Right lobe of liver (tissue), 4 donors: ENCODE measurements around the gene WBP1L.

Source experiments
- POLR2A ChIP-seq: fragments of 450-650 bp; IDR thresholded peaks from one replicate; pipeline ENCODE4 v1.6.1; 2017; ENCODE audit warnings: antibody characterized with exemption, mild to moderate bottlenecking
- TF ChIP-seq, protein P1 (sequence below), 4 donors: fragments of 200-600 bp in 3 of 4; fragments of 450-650 bp in 1 of 4; IDR thresholded peaks; one replicate each; pipeline versions ENCODE4 v1.5.1 to v1.8.0; 2016 to 2022; ENCODE audit warnings: antibody characterized with exemption in 4 of 4, mild to moderate bottlenecking in 2 of 4
- donor health status: DM: no; HTN: no; CAD: no.
- donor health status: DM: no; HTN: no; CAD: no.
- donor health status: DM: no; HTN: yes; CAD: no.

DNA sequence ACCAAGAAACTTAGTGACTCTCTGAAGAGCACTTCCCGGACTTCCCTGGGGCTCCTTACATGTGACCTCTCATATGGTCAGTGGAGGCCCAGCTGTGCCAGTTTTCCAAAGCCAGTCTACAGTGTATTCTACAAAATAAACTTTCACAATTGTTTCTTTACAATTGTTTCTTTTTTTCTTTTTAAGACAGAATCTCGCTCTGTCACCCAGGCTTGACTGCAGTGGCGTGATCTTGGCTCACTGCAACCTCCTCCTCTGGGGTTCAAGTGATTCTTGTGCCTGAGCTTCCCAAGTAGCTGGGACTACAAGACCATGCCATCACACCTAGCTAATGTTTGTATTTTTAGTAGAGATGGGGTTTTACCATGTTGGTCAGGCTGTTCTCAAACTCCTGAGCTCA, 67.6 kb downstream of the WBP1L start:
- TF ChIP-seq, protein P1, sequence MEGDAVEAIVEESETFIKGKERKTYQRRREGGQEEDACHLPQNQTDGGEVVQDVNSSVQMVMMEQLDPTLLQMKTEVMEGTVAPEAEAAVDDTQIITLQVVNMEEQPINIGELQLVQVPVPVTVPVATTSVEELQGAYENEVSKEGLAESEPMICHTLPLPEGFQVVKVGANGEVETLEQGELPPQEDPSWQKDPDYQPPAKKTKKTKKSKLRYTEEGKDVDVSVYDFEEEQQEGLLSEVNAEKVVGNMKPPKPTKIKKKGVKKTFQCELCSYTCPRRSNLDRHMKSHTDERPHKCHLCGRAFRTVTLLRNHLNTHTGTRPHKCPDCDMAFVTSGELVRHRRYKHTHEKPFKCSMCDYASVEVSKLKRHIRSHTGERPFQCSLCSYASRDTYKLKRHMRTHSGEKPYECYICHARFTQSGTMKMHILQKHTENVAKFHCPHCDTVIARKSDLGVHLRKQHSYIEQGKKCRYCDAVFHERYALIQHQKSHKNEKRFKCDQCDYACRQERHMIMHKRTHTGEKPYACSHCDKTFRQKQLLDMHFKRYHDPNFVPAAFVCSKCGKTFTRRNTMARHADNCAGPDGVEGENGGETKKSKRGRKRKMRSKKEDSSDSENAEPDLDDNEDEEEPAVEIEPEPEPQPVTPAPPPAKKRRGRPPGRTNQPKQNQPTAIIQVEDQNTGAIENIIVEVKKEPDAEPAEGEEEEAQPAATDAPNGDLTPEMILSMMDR (IDR thresholded peaks at IDR 0.05): no peak
- no peak for TF ChIP-seq POLR2A
